Ishikawa (cell line): Measurements from ENCODE around the gene SPP2.

Source experiments
- EP300 ChIP-seq: IDR thresholded peaks from 2 replicates; pipeline ENCODE4 v1.6.1; 2012; ENCODE audit warnings: borderline replicate concordance
- TAF1 ChIP-seq: IDR thresholded peaks from 2 replicates; pipeline ENCODE4 v1.6.1; 2012; ENCODE audit warnings: low read depth, mild to moderate bottlenecking
- ZBTB7A ChIP-seq: IDR thresholded peaks from 2 replicates; pipeline ENCODE4 v1.6.1; 2012; ENCODE audit warnings: low read depth

- TF ChIP-seq EP300 (no peak), TAF1 (no peak), ZBTB7A (no peak)
Measured at GRCh38 chr2:234038076-234038802, 12.3 kb upstream of the SPP2 start.
